Testis (tissue), 3 donors: ENCODE results near the gene HKDC1. TPM values are rescaled to one million over a fixed set of nuclear protein-coding genes. Genes with fewer than 3 reads are reported as not detected.

ENCODE experiments used
- DNase-seq: peaks from one replicate; pipeline ENCODE4 v3.0.0-alpha.2; 2019
- H3K27ac ChIP-seq, 2 donors: fragments of 200-600 bp; sonication (generic); one replicate each; pipeline ENCODE4 v1.5.1; 2019
- H3K27me3 ChIP-seq: fragments of 200-600 bp; sonication (generic); one replicate; pipeline ENCODE4 v1.5.1; 2019
- H3K36me3 ChIP-seq: fragments of 200-600 bp; sonication (generic); one replicate; pipeline ENCODE4 v1.5.1; 2017; ENCODE audit warnings: low read depth; ENCODE audit errors: missing control alignments
- H3K4me1 ChIP-seq: fragments of 200-600 bp; sonication (generic); one replicate; pipeline ENCODE4 v1.5.1; 2019
- H3K4me3 ChIP-seq, 2 donors: fragments of 200-600 bp; sonication (generic); one replicate each; pipeline ENCODE4 v1.5.1; 2017 to 2019
- H3K9me3 ChIP-seq: fragments of 200-600 bp; sonication (generic); one replicate; pipeline ENCODE4 v1.5.1; 2017
- POLR2A ChIP-seq: fragments of 450-650 bp; IDR thresholded peaks from one replicate; pipeline ENCODE4 v1.6.1; 2017; ENCODE audit warnings: antibody characterized with exemption, mild to moderate bottlenecking, moderate library complexity
- WGBS, 2 donors: methylation state at CpG; one replicate each; pipeline ENCODE4 v1.1.5; 2018; 5-methylcytosine and 5-hydroxymethylcytosine counted together
- intact Hi-C: fragments of 100-400 bp; cut with DNase I; formaldehyde crosslinking; loops from one replicate; pipeline ENCODE4 v1.15.1; 2023; ENCODE audit warnings: low total_unique reads
- polyA plus RNA-seq: library from polyadenylated mRNA; stranded (reverse); fragments of 350-450 nt; fragmentation: Illumina TruSeq; extraction: RNeasy Lipid Tissue Mini Kit (QIAGEN cat#74804); gene quantifications from one replicate; pipeline ENCODE4 v1.2.3, GENCODE V29; 2014; ENCODE audit warnings: low read depth, low replicate concordance; ENCODE audit not compliant: insufficient read depth
- total RNA-seq, 2 donors: library from RNA; depleted of rRNA; stranded (reverse); fragments of >200 nt; gene quantifications; one replicate each; pipeline ENCODE4 v1.2.3, GENCODE V29; 2016
- TF ChIP-seq, protein P1 (sequence below), 3 experiments: fragments of 450-650 bp in 2 of 3; fragments of 200-600 bp in 1 of 3; sonication (generic) in 1 of 3; IDR thresholded peaks; one replicate each; pipeline ENCODE4 v1.5.1; 2016 to 2019; ENCODE audit warnings: antibody characterized with exemption in 3 of 3, mild to moderate bottlenecking in 2 of 3, moderate library complexity in 1 of 3

The HKDC1 gene
- total and polyA plus RNA-seq, 3 donors from 2014 or later: 1.9 to 5.4 (median 4.4) TPM

DNA sequence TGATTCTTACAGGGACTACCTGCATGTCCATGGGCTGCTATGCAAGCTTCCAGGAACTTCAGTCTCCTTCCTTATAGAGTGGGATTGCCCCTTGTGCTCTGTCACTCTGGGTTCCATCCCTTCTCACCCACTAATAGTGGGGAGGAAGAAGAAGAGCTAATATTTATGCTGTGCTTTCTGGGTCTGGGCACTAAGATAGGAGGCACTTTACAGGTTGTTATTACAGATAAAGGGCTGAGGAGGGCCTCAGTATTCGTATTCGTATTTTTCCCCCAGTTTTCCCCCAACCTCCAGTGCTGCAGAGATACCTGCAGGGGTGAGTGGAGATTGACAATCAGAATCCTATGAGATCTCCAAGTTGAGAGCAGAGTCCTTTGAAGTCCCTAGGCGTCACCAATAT is 72.3 kb downstream of the HKDC1 start:
- H3K36me3 ChIP-seq: no peaks in the 10 kb centered on the region
- DNase-seq: no peak
- no peaks in the 10 kb centered on the region for H3K9me3 ChIP-seq
- H3K27me3 ChIP-seq: no peaks in the 10 kb centered on the region
- no peak for TF ChIP-seq POLR2A
- TF ChIP-seq, protein P1, sequence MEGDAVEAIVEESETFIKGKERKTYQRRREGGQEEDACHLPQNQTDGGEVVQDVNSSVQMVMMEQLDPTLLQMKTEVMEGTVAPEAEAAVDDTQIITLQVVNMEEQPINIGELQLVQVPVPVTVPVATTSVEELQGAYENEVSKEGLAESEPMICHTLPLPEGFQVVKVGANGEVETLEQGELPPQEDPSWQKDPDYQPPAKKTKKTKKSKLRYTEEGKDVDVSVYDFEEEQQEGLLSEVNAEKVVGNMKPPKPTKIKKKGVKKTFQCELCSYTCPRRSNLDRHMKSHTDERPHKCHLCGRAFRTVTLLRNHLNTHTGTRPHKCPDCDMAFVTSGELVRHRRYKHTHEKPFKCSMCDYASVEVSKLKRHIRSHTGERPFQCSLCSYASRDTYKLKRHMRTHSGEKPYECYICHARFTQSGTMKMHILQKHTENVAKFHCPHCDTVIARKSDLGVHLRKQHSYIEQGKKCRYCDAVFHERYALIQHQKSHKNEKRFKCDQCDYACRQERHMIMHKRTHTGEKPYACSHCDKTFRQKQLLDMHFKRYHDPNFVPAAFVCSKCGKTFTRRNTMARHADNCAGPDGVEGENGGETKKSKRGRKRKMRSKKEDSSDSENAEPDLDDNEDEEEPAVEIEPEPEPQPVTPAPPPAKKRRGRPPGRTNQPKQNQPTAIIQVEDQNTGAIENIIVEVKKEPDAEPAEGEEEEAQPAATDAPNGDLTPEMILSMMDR (IDR thresholded peaks at IDR 0.05): no peak
- WGBS, 2 donors: 54 to 62% methylated on average over 3 of the region's 3 CpGs
- no peak overlapping the region for H3K27ac ChIP-seq
- no peak overlapping the region for H3K4me3 ChIP-seq
- H3K4me1 ChIP-seq: no peaks in the 10 kb centered on the region
- intact Hi-C loops: no loop called here

DNA sequence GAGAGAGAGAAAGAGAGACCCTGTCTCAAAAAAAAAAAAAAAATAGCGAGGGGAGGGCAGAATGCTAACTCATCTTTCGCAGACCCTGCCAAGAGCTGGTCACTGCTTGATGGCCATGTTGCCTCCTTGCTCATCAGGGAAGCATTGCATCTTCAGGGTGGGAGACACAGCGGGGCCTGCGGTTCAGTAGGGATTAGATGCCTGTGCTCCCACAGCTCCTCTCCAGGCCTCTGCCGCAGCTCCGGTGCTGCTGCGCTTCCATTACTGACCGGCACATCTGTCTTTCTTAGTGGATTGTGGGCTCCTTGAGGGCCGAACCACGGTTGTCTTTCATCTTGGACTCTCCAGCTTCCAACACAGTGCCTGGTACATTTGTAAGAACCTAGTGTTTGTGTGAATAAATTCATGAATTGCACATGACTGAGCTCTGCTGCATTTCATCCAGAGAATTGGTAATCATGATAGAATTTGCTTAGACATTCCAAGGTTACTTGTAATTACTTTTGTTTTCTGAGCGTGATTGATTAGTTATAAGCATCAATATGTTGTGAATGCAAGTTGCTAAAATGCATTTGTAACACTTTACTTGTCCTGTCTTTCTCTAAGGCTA is 75.0 kb downstream of the HKDC1 start:
- Histone ChIP-seq H3K4me3 (no peak overlapping the region), H3K27ac (no peak overlapping the region), H3K4me1 (no peaks in the 10 kb centered on the region), H3K27me3 (no peaks in the 10 kb centered on the region), H3K9me3 (no peaks in the 10 kb centered on the region), H3K36me3 (no peaks in the 10 kb centered on the region)
- intact Hi-C loops: no loop called here
- no peak for TF ChIP-seq POLR2A
- TF ChIP-seq, protein P1 (IDR thresholded peaks at IDR 0.05): no peak
- WGBS, 2 donors: 89 to 91% methylated on average over 11 of the region's 11 CpGs
- no peak for DNase-seq

DNA sequence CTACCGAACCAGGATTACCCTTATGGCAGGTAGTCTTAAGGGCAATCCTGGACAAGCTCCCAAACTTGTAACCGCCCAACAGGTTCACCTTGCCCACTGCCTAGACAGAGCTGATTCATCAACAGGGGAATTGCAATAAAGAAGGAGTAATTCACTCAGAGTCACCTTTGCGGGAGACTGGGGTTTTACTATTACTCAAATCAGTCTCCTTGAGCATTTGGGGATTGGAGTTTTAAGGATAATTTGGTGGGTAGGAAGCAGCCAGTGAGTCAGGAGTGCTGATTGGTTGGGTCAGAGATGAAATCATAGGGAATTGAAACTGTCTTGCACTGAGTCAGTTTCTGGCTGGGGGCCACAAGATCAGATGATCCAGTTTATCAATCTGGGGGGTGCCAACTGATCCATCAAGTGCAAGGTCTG is 83.5 kb downstream of the HKDC1 start:
- Histone ChIP-seq H3K36me3 (no peaks in the 10 kb centered on the region), H3K27me3 (no peaks in the 10 kb centered on the region), H3K4me3 (no peak overlapping the region), H3K4me1 (no peaks in the 10 kb centered on the region), H3K27ac (no peak overlapping the region), H3K9me3 (no peaks in the 10 kb centered on the region)
- intact Hi-C loops: no loop called here
- WGBS, 2 donors: 91 to 96% methylated on average over 3 of the region's 3 CpGs
- no peak for DNase-seq
- TF ChIP-seq, protein P1 (IDR thresholded peaks at IDR 0.05): no peak
- TF ChIP-seq POLR2A: no peak

DNA sequence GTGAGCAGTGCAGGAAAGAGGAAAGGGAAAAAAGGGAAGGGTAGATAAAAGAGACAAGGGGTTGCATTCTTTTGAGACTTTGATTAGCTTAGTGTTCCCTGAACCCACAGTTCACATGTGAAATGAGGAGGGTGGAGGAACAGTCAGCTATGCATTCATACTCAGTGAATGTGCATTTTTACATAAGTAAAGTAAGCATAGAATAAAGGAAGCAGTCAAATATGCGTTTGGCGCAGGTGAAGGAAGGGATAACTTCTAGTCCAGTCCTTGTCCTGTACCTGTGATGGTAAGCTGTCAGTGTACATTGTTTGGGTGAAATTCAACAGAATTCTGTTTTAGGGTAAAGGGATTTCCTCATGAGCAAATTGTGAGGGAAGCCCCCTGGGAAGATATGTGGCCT is 86.3 kb downstream of the HKDC1 start:
- intact Hi-C loops: no loop called here
- no peak for DNase-seq
- 90 to 96% methylated on average over 2 of the region's 2 CpGs for WGBS, 2 donors

More for the DNA sequence above, 86.3 kb downstream of the HKDC1 start:
- no peaks in the 10 kb centered on the region for H3K27me3 ChIP-seq
- H3K4me3 ChIP-seq: no peak overlapping the region
- no peak overlapping the region for H3K27ac ChIP-seq
- no peaks in the 10 kb centered on the region for H3K36me3 ChIP-seq
- H3K9me3 ChIP-seq: no peaks in the 10 kb centered on the region
- TF ChIP-seq, protein P1 (IDR thresholded peaks at IDR 0.05): no peak
- no peak for TF ChIP-seq POLR2A
- H3K4me1 ChIP-seq: no peaks in the 10 kb centered on the region
